A204.1 (cell line): Measurements from ENCODE around the gene KCNH1.

Experiments
- FAIRE-seq: peaks from 2 replicates; lab custom pipeline; 2012; peaks lifted over from hg19 to GRCh38; lab: Jason Lieb, UNC

The KCNH1 gene

DNA sequence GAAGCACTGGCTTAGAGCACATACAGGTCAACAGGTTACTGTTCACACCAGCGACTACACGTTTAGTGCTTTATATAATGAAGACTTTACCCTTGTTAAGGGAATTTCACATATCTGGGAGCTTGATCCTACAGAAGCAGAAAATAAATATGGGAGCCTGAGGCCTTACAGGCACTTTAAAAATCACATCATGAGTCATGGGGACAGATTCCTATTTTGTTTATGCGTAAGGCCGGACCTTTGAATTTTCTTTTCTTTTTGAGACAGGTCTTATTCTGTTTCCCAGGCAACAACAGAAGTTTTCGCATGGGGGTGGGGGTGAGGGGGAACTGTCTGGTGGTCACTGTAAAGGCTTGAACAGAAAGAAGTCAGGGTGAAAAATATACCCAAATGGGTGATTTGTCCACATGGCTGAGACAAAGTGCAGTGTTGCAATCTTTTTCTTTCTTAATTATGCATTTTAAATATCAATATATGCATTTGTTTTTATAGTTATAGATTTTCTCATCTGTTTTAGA, 276.7 kb downstream of the KCNH1 start:
- FAIRE-seq: no peak

DNA sequence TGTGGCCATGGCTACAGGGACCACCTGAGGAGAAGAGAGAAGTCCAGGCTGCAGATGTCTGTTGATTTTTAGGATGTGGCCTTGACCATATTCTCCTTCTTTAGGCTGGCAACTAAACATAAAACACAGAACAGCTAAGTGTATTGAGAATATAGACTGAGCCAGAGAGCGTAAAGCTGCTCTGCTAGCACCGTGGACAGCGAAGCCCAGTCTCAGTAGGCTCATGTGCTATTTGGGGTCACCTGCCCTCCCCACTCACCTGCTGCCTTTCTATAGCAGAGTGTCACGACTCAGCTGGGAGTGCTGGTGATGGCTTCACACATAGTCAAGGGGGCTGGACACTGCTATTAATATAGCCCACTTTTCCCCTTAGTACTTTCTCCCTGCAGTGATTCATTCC, 278.5 kb downstream of the KCNH1 start:
- no peak for FAIRE-seq

DNA sequence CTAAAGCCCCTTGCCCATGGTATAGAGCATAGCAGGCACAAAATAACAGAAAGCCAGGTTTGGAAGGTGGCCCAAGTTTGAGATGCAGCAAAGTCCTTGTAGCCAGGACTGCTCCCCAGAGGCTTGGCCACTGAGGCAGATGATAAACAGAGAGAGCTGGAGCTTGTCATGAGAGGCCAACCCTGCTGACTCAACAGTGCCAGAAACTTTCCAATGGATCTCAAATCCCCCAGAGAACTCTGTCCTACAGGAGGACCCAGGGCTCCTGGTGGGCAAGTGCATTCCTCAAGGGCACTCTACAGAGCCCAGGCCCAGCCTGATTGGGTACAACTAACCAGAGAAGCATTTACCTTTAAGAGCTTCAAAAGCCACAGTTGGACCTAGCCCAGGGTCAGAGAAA, 280.7 kb downstream of the KCNH1 start:
- no peak for FAIRE-seq

DNA sequence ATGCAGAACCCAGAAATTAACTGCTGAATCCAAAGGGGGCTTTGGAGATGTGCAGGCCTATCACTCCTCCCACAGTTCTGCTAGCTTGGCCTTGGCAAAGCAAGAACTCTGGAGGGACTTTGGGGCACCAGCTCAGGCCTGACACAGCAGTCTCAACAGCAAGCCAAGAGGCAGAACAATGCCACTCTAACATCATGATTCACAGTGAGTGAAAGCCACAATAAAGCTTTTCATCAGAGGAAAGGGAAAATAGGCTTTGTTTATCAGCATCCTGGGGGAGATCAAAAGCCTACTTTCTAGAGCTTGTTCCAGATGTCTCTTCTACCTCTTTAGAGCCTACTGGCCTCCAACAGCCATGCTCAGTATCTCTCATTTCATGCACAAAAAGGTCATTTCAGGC, 283.4 kb downstream of the KCNH1 start:
- FAIRE-seq: no peak

DNA sequence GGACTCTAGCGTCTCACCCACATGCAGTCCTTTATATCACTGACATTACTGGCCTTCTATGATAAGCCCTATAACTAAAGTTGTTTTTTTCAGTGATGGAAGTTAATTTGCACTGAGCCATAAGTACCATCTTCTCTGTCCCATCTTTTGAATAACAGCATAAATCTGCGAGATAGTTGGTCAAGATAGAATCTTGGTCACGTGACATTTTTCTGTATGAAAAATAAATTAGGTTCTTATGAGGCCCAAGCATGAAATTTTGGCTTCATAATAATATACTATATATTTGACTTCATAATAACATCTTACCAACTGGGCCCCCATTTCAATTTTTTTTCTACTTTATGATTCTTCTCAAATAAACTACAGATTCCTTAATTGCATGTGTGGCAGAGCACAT, 285.5 kb downstream of the KCNH1 start:
- no peak for FAIRE-seq

DNA sequence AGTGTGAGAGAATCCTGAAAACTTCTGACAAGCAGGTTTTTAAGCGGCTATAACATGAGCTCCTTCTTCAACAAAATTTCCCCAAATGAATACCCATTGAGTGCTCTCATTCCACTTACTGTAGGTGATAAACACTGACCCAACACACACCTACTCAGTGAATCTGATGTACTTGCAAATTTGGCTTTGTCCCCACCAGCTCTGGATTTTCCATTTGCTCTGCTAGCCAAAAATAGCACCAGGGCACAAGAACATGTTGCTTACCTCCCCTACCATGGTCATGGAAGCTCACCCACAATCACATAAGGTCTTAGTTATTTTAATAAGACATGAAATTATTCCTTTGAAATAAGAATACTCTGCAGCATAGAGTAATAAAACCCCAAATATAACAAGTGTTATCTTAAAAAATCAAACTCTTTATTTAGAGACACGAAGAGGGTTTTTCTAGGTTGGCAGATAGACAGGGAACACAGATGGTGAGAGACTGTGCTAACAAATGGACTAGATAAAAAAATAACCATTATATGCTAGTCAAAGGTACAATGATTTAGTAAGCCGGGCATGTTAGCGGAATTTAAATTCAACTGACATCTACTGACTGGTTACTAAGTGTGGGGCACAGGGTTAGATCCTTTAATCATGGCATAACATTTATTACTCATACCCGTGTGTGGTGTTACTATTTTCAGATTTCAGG, 291.9 kb downstream of the KCNH1 start:
- no peak for FAIRE-seq

DNA sequence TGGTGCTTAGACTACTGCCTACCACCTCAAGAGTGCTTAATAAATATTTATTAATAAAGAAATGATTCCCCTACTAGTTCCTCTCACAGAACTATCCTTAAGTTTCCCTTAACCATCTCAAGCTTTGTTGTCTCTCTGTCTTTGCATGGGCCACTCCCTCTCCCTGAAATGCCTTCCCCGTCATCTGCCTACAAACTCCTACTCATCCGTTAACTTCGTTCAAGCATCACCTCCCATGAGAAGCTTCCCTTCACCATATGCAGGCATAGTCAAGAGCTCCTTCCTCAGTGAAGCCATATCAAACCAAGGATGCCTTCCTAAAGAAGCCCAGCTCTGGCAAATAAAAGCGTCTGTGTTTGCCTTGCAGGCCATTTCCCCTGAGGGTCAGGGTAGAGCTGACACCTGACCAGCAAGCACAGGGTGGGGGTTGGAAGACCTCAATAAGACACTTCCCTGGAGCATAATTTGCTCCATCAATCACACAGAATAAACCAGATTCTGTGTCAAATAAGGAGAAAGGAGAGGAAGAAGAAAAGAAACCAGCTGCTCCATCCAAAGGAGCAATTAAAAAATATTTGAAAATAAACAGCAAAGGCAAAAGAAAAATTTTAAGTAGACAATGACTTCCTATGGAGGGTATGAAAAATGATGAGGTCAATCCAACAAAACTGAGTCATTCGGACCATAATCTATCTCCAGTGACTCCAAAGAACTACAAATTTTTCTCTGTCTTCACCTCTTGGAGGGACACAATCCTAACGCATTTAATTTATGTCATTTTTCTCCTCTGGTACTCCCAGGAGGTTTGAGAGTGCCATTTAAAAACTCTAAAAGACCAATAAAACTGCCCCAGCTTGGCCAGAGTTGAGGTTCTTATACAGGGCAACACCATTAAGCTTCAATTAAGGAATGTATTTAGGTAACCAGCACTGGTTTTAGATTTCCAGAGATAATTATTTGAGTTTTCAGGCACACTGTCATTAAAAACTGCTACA, 303.6 kb downstream of the KCNH1 start:
- FAIRE-seq: no peak

DNA sequence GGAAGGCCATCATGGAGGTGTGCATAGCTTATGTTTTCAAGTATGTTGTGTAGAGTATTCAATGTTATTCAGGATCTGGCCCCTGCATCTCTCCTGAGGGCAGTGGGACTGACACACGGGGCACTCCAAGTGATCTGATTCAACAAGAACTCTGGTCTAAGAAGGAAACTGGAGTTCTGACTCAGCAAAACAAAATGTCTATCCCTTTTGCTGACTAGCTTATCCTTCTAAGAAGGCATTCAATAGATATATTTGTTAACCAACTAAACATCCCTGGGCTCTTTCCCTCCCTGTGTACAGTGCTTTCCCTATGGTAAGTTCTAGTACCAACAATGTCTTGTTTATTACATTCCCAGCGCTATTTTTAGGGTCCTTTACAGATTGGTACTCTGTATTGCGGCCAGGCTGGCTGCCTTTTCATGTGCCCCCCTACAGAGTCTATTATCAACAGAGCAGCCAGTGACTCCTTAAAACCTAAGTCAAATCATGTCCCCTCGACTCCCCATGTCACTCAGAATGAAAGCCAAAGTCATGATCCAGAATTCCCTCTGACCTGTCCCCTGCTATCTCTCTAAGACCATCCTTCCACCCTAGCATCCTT, 304.9 kb downstream of the KCNH1 start:
- no peak for FAIRE-seq

DNA sequence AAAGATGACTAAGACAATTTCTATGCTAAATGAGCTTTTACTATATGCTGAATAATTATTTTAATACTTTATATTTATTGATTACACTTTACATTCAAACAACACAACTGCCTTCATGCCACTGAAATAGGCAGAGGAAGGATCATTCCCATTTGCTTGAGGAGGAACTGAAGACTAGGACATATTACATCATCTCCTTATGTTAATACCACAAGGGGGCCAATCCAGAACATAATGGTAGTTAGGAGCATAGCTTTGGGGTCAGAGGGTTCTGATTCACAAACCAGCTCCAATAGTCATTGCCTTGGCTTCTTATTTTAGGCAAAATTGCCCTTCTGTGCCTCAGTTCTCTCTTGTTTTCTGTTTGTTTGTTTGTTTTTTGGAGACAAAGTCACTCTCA, 306.5 kb downstream of the KCNH1 start:
- FAIRE-seq: no peak

DNA sequence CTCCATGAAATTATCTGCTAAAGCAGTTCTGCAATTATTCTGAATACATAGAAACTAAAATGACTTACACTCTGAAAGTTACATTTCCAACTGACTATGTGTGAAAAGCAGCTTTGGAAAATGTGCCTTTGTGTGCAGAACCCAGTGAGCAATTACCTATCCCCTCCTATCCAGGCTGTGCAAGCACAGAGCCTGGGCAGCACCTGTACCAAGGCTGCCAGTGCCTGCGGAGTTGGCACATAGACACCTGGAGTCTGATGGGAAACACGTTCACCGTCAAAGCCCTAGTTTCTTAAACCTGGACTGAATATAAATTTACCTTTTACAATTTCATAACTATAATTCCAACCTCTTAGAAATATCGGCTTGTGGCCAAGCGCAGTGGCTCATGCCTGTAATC, 307.3 kb downstream of the KCNH1 start:
- no peak for FAIRE-seq

DNA sequence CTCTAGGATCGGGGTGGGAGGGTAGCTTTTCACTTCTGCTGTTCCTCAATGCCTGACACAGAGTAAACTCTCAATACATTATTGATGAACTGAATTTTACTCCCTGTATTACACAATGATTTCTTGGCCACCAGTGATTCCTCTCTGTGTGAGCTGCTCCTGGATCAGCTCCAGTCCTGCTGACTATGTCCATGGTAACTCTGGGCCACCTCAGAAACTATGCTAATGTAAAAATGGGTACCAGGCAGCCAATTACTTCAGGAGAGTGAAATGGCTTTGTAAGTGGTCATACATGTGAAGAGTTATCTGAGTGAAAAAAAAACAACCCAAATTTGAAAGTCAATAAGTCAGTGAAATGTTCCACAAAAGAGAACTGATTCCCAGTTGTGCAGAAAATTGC, 311.0 kb downstream of the KCNH1 start:
- FAIRE-seq: no peak

DNA sequence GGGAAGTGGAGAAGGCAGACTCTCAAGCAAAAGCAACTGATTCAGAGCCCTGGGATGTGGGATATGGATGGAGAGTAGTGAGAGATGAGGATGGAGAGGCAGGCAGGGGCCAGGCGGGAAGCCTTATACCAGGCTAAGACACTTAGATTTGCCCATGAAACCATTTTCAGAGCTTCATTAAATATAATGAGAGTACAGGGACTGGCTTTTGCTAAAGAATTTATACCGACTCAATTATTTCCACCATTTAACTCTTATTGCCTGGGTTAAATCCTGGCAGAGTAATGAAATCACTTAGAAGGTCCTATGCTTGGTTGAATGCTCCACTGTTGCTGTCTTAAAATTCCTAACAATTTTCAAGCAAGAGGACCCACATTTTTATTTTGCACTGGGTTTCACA, 311.7 kb downstream of the KCNH1 start:
- no peak for FAIRE-seq

DNA sequence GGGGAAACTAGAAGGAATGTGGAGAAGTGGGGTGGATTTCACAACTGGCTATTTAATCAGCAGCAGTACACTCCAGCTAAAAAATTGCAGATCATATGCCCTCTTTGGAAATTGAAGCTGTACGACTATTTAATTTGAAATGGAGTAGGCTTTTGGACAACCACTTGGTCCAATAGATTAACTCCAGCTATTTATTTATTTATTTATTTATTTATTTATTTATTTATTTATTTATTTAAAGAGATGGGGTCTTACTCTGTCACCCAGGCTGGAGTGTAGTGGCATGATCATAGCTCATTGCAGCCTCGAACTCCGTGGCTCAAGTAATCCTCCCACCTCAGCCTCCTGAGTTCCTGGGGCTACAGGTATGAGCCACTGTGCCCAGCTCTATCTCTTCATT, 312.3 kb downstream of the KCNH1 start:
- no peak for FAIRE-seq

DNA sequence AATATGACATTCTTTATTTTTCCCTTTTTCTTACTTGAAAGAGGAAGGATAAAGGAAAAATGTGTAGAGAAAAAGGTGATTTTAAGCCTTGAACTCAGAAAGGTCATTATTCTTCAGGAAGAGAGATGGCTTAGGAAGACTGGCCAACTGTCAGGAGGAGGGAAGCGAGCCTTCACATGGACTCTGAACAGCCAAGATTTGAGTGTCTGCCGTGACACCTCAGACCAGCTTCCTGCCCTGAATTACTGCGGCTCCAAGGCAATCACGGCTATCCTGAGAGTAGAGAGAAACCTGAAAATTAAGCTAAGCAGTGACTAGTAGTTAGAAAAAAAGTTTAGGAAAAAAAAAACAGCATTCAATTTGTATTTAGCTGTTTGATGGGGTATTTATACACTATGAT, 314.7 kb downstream of the KCNH1 start:
- FAIRE-seq: no peak

DNA sequence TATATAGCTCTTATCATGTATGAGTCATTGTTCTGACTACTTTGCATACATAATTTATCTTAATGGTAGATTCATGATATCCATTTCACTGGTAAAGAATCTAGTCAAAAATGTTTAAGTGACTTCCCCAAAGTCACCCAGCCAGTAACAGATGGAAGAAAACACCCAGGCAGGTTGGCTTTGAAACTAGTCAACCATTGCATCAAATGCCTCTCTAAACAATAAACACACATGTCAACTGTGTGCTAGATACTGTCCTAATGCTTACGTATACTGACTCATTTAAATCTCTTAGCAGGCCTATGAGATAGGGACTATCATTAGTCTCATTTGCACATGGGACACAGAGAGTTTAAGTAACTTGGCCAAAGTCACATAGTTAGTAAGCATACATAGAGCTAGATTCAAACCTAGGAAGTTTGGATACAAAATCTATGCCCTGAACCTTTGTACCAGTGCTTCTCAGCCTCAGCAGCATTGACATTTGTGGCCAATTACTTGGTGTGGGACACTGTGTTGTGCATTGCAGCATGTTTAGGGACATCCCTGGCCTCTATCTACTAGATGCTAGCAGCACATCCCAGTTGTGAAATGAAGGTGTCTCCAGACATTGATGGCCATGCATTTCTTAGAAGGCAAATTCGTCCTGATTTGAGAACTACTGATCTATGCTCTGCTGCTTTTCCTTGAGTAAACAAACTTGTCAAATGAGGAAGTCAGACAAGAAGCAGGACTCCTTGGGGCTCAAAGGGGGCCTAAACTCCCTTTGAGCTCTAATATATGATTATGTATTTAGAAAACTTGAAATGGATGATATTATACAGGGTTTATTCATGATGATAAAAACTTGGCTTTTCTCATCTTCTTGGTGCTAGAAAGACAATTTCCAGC, 316.3 kb downstream of the KCNH1 start:
- no peak for FAIRE-seq

DNA sequence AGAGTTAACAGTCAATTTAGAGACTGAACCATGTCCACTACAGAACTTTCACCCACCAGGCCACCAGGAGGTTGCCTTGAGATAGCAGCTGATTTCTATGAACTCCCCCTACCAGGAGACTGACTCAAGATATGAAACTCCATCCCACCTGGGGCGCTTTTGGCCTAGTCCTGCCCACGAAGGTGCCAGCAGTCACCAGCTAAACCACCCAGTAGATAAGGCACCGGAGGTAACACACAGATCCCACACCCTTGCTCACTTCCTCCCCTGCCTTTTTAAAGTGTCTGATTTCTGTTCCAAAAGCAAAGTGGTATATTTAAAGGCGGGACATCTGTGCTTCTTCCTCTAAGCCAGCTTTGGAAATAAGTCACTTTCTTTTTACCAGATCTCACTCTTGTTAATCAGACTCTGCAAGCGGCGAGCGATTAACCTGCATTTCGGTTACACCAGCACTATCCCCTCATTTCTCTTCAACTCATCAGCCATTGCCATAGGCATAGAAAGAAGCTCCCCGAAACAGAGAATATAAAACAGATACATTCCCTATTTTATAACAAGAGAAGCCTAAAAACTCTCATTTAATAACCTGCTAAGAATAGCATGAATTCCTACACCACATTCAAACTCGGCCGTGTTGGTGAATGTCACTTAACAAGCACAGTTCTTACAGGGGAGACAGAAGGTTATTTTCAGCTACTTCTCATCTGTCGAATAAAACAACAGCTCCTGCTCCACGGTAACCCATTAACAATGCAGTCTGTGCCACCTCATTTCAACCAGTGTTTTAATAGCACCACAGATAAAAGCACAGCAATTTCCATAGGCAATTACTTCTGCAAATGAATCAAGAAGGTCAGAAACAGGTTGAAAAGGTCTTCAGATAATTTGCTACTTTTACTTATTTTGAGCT, 318.1 kb downstream of the KCNH1 start:
- no peak for FAIRE-seq

DNA sequence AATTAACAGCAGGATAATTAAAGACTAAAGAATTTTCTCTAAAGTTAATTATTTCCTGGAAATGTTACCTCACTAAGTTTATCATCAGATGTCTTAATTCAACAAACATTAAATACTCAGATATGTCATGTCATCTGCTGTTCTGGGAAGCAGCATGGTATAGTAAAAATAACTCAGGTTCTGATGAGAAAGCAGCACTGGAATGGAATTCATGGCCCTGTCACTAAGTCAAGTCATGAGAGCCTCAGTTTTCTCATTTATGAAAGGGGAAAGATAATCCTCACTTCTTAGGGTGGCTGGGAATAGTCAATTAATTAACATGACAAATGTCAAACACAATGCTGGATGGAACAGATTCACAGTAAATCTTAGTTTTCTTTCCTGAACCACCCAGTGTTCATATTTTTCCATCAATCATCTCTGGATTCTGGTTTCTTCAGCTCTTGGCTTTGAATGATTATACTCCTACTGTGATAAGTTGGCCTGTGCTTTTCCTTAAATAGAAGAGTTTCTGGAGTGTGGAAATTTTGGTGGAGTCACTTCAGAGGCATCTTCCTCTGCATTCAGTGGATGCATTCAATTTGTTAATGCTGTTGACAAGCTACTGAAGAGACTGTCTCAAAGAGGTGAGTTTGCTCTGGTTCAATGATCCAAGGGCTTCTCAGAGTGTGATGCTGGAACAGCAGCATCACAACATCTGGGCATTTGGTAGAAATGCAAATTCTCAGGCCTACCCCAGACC, 319.4 kb downstream of the KCNH1 start:
- no peak for FAIRE-seq

DNA sequence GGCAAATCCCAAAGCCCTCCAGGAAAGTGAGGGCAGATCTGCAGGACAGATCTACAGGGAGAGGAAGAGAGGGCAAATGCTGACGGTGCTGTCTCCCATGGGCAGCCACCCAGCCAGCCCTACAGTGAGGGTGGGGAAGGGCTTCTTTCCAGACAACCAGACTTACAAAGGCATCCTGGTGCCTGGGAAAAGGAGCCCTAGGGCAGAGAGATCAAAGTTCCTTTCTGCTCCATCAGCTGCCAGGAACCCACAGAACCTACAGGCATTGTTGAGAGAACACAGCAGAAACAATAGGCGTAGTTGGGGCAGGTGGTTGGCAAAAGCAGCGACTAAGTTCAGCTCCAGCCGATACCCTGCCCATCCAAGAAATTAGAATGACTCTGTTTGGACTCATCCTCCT, 332.4 kb downstream of the KCNH1 start:
- no peak for FAIRE-seq

DNA sequence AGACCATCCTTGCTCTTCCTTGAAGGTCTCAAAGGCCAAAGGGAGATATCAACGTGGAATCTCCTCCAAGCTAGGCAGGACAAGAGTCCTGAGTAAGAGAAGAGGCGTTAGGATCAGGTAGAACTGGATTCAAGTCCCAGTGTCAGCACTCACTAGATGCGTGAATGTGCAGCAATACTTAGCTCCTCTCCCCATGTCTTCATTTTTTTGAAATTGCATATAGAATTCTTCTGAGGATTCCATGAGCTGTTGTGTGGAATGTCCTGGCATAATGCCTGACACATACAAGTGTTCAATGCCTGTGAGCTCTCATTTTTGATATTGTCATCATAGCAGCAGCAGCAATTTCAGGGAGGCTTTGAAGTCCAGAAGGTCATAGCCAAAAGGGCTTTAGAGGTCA, 333.2 kb downstream of the KCNH1 start:
- FAIRE-seq: no peak

DNA sequence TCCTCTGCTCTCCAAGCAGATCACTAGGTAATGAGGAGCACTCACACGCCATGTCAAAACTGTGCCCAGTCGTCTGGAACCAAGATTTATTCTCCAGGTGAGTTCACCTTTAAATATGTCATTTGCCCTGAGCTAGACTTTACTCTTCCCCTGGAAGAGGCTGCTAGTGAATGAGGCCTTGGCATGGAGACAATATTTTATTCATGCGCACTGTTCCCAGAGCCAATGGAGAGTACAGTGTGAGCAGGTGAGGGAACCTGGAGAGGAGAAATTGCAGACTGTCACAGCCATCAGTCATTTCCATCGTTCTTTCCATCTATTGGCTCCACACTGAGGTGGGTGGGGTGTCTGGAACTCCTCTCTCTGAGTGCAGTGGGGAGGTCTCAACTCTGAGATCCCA, 333.6 kb downstream of the KCNH1 start:
- no peak for FAIRE-seq
